ENCODE data around the gene NR2F6.

GRCh38 chr19:17245535-17245984 is at the start of gene NR2F6:
- TF ChIP-seq POLR2A (IDR thresholded peaks at IDR 0.05; ENCODE audit: low read length) (no peak), GATA1 (IDR thresholded peaks at IDR 0.05; ENCODE audit: low read depth, low read length) (no peak)
